ENCODE measurements around the gene INPP4A. TPM values are rescaled to one million over a fixed set of nuclear protein-coding genes. Genes with fewer than 3 reads are reported as not detected.

INPP4A gene
- total and polyA plus RNA-seq, 2 of the 13 experiments (the other 11 are each of a cell fraction or from before 2014, with no cell fraction given) = 10.1 to 10.9 TPM

- TF ChIP-seq ZBTB2 (CRISPR knock-in tag; IDR thresholded peaks at IDR 0.05; ENCODE audit: low read depth) = peak; percentile 97
- TF ChIP-seq NCOA1 (CRISPR knock-in tag; IDR thresholded peaks at IDR 0.05) = peak; percentile 51; the same call in 1 of the 2 replicates
- TF ChIP-seq ZNF468 (CRISPR knock-in tag; IDR thresholded peaks at IDR 0.05) = peak; percentile 84
- peak; percentile 83 for TF ChIP-seq CCDC6 (CRISPR knock-in tag; IDR thresholded peaks at IDR 0.05)
- peak; percentile 65; the same call in 1 of the 2 replicates for TF ChIP-seq ZNF792 (CRISPR knock-in tag; IDR thresholded peaks at IDR 0.05)
- peak; percentile 81; the same call in 1 of the 3 replicates for TF ChIP-seq MXI1 (IDR thresholded peaks at IDR 0.05; ENCODE audit: borderline replicate concordance, low read depth, low read length)
- peak; percentile 13; the same call in 1 of the 2 replicates for TF ChIP-seq NR2F2 (IDR thresholded peaks at IDR 0.05; ENCODE audit: borderline replicate concordance, low read depth)
- TF ChIP-seq CREB3 (CRISPR knock-in tag; IDR thresholded peaks at IDR 0.05) = peak; percentile 92
- TF ChIP-seq ZNF572 (CRISPR knock-in tag; IDR thresholded peaks at IDR 0.05) = peak; percentile 87; the same call in 1 of the 2 replicates
- peak; percentile 87 for TF ChIP-seq PITX1 (CRISPR knock-in tag; IDR thresholded peaks at IDR 0.05)
- no peak for TF ChIP-seq SYNCRIP (IDR thresholded peaks at IDR 0.05; ENCODE audit: insufficient read depth, low read depth, low read length)
- no peak for TF ChIP-seq ZNF562 (CRISPR knock-in tag; IDR thresholded peaks at IDR 0.05; ENCODE audit: borderline replicate concordance)
- TF ChIP-seq RFX1 (IDR thresholded peaks at IDR 0.05) = no peak
- no peak for TF ChIP-seq NPAS2 (CRISPR knock-in tag; IDR thresholded peaks at IDR 0.05; ENCODE audit: borderline replicate concordance)
- no peak for TF ChIP-seq PCBP2 (optimal IDR thresholded peaks at IDR 0.05; ENCODE audit: low read depth, low read length, poor library complexity, severe bottlenecking)
- peak; percentile 75 for TF ChIP-seq FOXK2 (IDR thresholded peaks at IDR 0.05)
- TF ChIP-seq MIER3 (CRISPR knock-in tag; IDR thresholded peaks at IDR 0.05; ENCODE audit: borderline replicate concordance) = no peak; the same call in 1 of the 2 replicates
- peak; percentile 75 for TF ChIP-seq ZBTB4 (CRISPR knock-in tag; IDR thresholded peaks at IDR 0.05; ENCODE audit: borderline replicate concordance)
- peak; percentile 26 for TF ChIP-seq NCOA2 (CRISPR knock-in tag; IDR thresholded peaks at IDR 0.05)
- TF ChIP-seq MIXL1 (CRISPR knock-in tag; IDR thresholded peaks at IDR 0.05) = 0 out of 2 replicates have a peak, but pooled peaks have one; percentile 61
- TF ChIP-seq TOPORS (CRISPR knock-in tag; IDR thresholded peaks at IDR 0.05) = peak; percentile 82; the same call in 1 of the 2 replicates
- no peak for TF ChIP-seq ARNT (IDR thresholded peaks at IDR 0.05)
- TF ChIP-seq ZKSCAN5 (CRISPR knock-in tag; IDR thresholded peaks at IDR 0.05) = 0 out of 2 replicates have a peak, but pooled peaks have one; percentile 27
- TF ChIP-seq ZNF598 (CRISPR knock-in tag; IDR thresholded peaks at IDR 0.05; ENCODE audit: borderline replicate concordance) = peak; percentile 99
- TF ChIP-seq GPBP1L1 (CRISPR knock-in tag; IDR thresholded peaks at IDR 0.05) = no peak
These were observed 163.7 kb downstream of the INPP4A start, which contains the start of the genes COA5 and UNC50 (continued) for GRCh38 chr2:98608116-98608961.
